ENCODE results near the gene MTX1.
"Not testable (repeated sequence)": the region's sequence is repeated elsewhere in the genome, so short reads cannot be mapped to it uniquely, and the experiment has no call there.

MTX1 gene

DNA sequence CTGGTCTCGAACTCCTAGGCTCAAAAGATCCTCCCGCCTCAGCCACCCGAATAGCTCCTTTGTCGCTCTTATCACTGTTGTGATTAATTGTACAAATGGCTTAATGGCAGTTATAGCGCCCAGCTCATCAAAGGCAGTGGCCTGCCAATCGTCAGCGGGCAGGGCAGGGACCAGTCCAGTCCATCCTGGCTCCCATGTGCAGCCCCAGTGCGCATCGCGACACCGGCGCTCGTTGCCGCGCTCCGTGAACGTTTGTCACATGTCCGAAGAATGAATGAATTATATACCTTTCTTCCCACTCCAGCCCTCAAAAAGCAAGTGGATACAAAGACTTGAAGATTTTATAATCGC, 18.4 kb downstream of the MTX1 start:
- Histone ChIP-seq H3K4me3 (peak overlapping the region; percentile 42 to 64 (median 59)), H3K27ac (peak overlapping the region in 20 of 21 experiments; percentile 36 to 92 (median 84))

GRCh38 chr1:155227261-155228095, 19.0 kb downstream of the MTX1 start:
- peak overlapping the region; percentile 42 to 64 (median 59) for H3K4me3 ChIP-seq
- H3K27ac ChIP-seq = peak overlapping the region; percentile 37 to 92 (median 86)

GRCh38 chr1:155228096-155228427, 19.6 kb downstream of the MTX1 start:
- H3K4me3 ChIP-seq = peak overlapping the region; percentile 42 to 64 (median 59)
- peak overlapping the region in 20 of 21 experiments; percentile 61 to 92 (median 86) for H3K27ac ChIP-seq

GRCh38 chr1:155231302-155231701, 22.8 kb downstream of the MTX1 start:
- H3K27ac ChIP-seq = not testable (repeated sequence)

GRCh38 chr1:155232001-155232978, 23.8 kb downstream of the MTX1 start:
- peak overlapping the region in 7 of 21 experiments; percentile 10 to 69 (median 39) for H3K27ac ChIP-seq
- not testable (repeated sequence) for H3K4me3 ChIP-seq

More at GRCh38 chr1:155231302-155231701, 22.8 kb downstream of the MTX1 start:
- H3K4me3 ChIP-seq = not testable (repeated sequence)

DNA sequence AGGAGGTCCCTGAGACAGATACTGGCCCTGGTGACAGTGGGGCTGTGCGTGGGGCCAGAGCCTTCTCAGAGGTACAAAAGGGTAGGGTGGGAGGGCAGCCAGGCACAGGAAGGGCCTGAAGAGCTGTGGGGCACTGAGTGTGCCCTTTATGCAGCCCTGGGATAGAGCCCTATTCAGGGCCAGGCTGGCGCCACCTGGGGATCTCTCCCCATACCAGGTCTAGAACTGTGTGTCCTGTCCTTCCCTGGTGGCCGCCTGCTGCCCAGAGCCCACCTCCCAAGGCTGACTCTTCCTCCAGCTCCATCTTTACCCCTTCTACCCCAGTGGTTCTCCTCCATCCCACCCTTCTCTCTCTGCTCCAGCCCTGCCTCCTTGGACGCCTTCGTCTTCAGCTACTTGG, 25.0 kb downstream of the MTX1 start:
- H3K27ac ChIP-seq, H3K4me3 ChIP-seq: not testable (repeated sequence)

DNA sequence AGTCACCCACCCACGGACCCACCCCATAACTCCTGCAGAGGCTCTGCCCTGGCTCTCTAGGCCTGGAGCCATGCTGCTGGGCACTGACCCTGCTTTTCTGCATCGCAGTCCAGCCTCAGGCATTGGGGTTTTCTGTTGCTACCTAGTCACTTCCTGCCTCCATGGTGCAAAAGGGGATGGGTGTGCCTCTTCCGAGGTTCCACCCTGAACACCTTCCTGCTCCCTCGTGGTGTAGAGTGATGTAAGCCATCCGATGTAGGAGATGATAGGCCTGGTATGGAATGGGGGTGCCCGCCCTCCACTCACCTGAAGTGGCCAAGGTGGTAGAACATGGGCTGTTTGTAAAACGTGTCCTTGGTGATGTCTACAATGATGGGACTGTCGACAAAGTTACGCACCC, 26.9 kb downstream of the MTX1 start:
- not testable (repeated sequence) for H3K27ac ChIP-seq, H3K4me3 ChIP-seq

DNA sequence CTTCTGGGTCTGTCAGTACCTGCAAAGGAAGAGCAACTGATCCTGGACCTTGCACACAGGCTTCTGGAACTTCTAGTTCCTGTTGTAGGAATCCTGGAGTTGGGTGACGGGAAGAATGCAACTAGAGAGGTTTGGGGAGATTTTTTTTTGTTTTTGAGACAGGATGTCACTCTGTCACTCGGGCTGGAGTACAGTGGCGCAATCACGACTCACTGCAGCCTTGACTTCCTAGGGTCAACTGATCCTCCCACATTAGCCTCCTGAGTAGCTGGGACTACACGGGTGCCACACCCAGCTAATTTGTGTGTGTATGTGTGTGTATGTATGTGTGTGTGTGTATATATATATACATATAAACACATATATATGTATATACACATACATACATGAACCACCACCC, 28.0 kb downstream of the MTX1 start:
- Histone ChIP-seq H3K4me3 (no peak overlapping the region), H3K27ac (no peak overlapping the region)

DNA sequence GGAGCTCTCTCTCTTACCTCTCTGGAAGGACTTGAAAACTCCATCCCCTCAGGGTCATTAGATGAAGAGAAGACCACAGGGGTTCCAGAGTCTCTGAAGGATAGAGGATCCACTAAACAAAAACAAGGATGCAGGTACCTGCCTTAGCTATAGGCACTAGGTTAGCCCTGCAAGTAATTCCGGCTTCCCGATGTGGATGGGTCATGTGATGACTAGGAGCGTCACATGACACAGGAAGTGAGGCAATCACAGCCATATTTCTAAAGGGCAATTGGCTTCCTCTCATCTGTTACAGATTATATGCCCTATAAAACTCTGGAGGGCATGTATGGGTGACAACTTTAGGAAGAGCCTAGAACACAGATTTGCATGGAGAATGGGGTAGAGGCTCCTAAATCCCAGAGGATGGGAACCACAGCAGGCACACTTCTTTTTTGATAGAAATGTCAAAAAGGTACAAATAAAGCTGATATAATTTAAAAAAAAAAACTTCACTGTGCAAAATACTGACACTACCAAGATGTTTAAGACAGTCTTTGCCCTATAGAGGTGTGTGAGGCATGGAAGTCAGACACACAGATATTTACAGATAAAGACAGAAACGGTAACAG, 32.7 kb downstream of the MTX1 start:
- Histone ChIP-seq H3K4me3 (peak overlapping the region; percentile 11 to 39 (median 30)), H3K27ac (peak overlapping the region in 13 of 21 experiments; percentile 0 to 72 (median 57))

DNA sequence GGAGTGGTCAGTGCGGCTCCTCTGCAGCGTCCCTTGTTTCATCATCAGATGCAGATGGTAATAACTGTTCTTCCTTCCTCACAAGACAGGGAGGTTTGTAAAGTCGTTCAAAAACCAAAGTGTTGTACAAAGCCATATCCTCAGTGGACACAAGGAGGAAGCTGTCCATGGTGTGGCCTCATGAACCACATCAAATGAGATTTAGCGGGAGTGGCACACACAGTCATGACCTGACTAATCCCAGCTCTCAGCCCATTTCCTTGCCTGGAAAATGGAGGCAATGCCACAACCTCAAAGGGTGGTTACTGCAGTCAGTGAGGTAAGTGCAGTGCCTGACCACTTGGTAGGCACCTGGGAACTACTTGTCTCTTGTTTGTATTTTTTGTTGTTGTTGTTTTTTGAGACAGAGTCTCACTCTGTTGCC, 33.4 kb downstream of the MTX1 start:
- no peak overlapping the region for H3K4me3 ChIP-seq
- peak overlapping the region in 10 of 21 experiments; percentile 0 to 72 (median 58) for H3K27ac ChIP-seq

GRCh38 chr1:155242805-155243358, 34.4 kb downstream of the MTX1 start:
- Histone ChIP-seq H3K27ac (peak overlapping the region in 14 of 21 experiments; percentile 63 to 94 (median 83)), H3K4me3 (peak overlapping the region in 1 of 7 experiments; percentile 56)

DNA sequence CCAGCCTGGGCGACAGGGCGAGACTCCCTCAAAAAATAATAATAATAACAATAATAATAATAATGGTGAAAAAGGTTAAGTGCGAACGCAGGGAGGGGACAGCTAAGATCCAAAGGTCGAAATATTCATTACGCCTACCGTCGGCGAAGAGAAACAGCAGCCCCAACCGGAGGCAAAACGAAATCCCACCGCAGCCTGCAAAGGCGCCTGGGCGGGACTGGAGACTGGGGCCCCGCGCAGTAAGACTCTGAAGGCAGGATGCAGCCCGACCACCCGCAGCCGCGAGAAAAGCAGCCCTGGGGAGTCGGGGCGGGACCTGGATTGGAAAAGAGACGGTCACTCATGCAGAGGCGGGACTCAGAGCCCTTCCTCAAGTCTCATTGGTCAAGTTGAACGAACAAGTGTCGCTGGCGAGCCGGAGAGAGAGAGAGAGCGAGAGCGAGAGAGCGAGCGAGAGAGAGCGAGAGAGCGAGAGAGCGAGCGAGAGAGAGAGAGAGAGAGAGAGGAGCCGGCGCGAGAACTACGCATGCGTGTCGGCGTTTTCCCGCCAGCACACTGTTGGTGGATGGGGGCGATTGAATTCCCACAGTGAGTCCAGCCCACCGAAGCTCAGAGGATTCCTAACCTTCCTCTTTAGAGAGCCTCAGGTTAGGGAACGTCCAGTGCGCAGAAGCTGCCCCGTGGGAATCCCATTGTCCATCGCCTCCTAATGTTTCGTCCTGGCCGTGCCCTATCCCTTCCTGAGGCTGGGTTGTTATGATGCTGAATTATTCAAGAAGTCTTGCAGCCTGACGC, 36.1 kb downstream of the MTX1 start:
- H3K4me3 ChIP-seq = peak overlapping the region; percentile 36 to 59 (median 54)
- peak overlapping the region; percentile 55 to 94 (median 84) for H3K27ac ChIP-seq

- peak overlapping the region; percentile 36 to 59 (median 54) for H3K4me3 ChIP-seq
Observed at GRCh38 chr1:155245163-155245524, 36.6 kb downstream of the MTX1 start.

GRCh38 chr1:155246796-155247195, 38.3 kb downstream of the MTX1 start:
- H3K4me3 ChIP-seq, H3K27ac ChIP-seq: not testable (repeated sequence)

More at GRCh38 chr1:155245163-155245524, 36.6 kb downstream of the MTX1 start:
- peak overlapping the region in 20 of 21 experiments; percentile 17 to 94 (median 84) for H3K27ac ChIP-seq

- H3K4me3 ChIP-seq = no peak overlapping the region
- no peak overlapping the region for H3K27ac ChIP-seq
Observed at GRCh38 chr1:155247667-155248553, 39.4 kb downstream of the MTX1 start.

DNA sequence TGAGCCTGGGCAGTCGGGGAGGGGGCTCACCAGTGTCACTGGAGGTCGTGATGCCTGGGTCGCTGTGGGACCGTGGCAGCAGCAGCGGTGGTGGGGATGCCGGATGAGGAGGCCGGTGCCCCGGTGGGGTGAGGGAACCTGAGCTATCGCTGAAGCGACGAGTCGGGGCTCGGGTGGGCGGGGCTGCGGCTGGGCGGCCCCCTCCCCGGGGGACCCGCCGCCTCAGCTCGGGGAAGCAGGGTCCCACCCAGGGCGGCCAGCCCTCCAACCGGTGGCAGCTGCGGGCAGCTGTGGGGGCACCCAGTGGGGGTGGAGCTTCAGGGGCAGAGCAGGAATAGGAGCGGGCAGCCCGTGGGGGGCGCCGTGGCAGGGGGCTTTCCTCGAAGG, 41.7 kb downstream of the MTX1 start:
- Histone ChIP-seq H3K4me3 (peak overlapping the region; percentile 2 to 41 (median 27)), H3K27ac (peak overlapping the region in 18 of 21 experiments; percentile 1 to 81 (median 72))

- Histone ChIP-seq H3K4me3 (peak overlapping the region; percentile 2 to 41 (median 27)), H3K27ac (peak overlapping the region in 18 of 21 experiments; percentile 1 to 81 (median 72))
Observed at GRCh38 chr1:155250633-155251449, 42.3 kb downstream of the MTX1 start.

Data from skin epidermis (tissue), 12 donors.